GM18499 (cell line): ENCODE results near the gene C9orf152.

Experiments
- ATAC-seq: cut with Tn5 transposase; IDR thresholded peaks from one replicate; pipeline ENCODE4 v1.9.1; 2021; ENCODE audit warnings: moderate number of reproducible peaks; ENCODE audit not compliant: insufficient read depth, unreplicated experiment

Gene C9orf152

GRCh38 chr9:110185806-110186205 lies 22.2 kb downstream of the C9orf152 start:
- ATAC-seq, result no peak

GRCh38 chr9:110183208-110184145 lies 24.5 kb downstream of the C9orf152 start:
- peak; percentile 83 for ATAC-seq

- no peak for ATAC-seq
Measured at GRCh38 chr9:110180511-110181434, 27.2 kb downstream of the C9orf152 start.

GRCh38 chr9:110179734-110180133 lies 28.2 kb downstream of the C9orf152 start:
- ATAC-seq, result no peak

DNA sequence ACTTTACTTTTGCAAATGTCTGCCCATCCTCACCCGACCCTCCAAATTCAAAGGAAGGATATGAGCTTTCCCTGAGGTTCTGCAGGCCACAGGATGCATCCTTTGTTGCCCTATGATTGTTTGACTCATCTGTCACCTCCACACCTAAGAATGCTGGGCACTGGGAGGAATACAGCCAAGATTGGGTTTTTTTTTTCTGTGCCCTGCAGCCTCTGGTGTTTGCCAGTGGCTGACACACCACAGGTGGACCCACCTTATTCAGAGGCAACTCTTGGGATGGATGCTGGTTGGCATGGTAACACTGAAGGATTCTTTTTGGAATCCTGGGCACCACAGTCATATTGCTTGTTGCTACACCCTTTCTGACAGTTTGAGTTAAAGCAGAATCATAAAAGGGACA lies 29.7 kb downstream of the C9orf152 start:
- no peak for ATAC-seq

DNA sequence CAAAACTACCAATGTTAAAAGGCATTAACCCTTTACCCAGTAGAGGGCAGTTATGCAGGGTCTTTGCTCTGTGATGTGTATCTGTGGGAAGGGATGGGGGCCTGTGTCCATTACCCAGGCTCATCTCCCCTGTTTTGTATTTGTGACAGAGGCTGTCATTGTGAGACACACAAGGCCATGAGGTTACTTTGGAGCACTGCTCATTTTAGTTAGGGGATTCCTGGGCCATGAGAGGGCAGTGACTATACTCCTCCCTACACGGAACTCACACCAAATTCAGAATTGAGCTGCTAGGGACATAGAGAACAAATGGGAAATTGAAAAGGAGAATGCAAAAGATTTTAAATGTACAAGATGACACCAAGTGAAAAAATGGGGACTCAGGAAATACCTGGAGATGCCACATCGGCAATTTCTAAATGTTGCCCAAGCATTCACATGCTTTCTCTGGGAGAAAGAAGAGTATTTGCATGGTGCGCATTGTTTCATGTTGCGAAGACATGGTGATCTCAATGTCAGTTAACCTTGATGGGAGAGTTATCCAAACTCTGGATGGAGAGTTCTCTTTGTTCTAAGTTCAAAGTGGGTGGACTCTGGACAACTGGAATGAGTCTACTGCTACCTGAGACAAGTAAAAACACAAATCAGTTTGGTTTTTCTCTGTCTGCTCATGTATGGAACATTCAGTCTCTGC lies 32.5 kb downstream of the C9orf152 start:
- ATAC-seq, result no peak

GRCh38 chr9:110173322-110173642 lies 34.7 kb downstream of the C9orf152 start:
- no peak for ATAC-seq

DNA sequence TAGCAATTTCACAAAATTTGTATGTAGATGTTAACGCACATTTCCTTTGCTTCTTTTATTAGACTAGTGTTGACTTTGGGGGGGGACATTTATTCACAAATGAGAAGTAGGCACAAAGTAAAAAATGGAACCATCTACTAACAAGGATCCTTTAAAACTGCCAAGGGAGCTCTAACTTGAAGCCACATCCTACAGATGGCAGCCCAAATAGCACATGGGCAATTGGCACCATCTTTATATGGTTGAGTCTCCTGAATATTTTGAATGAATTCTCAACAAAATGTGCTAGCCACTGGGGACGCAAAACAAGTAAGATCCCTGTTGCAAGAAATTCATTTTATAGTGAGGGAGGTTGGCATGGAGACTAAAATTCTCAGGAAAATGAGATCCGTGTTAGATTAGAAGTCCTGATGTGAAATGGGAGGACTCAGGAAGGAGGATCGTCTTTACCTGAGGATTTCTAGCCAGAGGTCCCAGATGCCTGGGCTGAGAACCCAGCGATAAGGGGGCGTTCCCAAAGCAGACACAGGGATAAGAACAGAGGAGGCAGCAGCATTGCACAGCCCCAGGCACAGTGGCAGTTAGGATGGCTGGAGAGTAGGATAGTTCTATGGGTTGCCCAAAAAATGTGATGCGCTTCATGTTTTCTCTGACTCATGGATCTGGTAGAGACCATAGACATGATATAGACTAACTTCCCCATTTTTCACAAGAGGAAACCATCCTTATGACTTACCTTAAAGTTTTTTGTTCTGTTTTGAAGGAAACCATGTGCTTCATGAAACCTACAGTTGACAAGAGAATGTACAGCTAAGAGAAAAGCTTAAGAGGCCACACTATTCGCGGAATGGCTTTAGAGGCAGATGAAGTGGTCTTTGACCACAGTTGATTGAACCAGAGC lies 37.4 kb downstream of the C9orf152 start:
- ATAC-seq, result no peak

GRCh38 chr9:110168486-110168885 lies 39.5 kb downstream of the C9orf152 start:
- no peak for ATAC-seq

DNA sequence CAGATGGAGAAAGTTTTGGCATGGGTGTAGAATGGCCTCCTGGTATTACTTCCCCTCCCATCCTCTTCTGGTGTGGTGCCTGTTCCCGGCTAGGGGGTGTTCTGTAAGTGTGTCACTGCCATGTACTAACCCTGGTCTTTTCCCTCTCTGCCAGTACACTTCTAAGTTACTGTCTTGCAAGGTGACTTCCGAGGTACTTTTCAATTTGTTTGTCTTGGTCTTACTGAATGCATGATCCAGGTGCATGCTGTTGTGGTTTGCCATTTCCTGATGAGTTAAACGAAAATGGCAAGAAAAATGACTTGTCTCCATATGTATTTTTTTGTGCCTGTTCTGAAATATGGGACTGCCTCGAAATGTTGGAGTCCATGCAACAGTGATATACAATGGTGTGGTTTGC lies 46.0 kb downstream of the C9orf152 start:
- no peak for ATAC-seq

DNA sequence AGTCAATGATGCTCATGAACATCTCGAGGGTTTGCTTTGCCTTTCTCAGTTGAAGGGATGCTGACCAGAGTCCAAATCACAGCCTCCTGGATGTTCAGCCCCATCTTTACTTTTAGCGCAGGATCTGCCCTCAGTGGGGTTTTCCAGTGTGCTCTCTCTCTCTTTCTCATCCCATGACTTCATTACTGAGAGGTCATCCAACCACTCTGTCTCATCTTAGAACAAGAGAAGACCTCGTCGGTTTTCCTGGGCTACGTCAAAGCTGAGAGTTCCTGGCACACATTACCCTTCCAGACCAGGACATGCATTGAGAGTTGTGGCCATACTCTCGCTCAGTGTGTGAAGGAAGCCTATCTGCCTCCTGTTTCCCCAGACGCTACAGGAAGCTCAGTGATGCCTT lies 47.3 kb downstream of the C9orf152 start:
- ATAC-seq, result no peak

DNA sequence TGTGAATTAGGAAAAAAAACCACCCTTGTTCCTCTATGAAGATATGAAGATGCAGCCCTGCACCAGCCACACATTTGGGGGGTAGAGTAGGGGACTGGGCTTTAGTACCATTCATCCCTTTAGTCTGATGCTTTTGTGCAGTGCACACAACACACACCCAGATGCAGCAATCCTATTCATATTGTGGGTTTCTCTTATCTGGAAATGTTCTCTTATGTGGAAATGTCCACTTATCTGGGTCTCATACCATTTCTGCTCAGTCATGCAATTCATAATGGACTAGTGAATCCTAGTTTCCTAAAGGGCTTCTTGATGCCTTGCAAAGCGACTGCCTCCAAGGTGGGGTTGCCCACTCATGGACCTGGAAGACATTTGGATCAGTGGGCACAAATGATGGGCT lies 47.8 kb downstream of the C9orf152 start:
- ATAC-seq, result no peak

DNA sequence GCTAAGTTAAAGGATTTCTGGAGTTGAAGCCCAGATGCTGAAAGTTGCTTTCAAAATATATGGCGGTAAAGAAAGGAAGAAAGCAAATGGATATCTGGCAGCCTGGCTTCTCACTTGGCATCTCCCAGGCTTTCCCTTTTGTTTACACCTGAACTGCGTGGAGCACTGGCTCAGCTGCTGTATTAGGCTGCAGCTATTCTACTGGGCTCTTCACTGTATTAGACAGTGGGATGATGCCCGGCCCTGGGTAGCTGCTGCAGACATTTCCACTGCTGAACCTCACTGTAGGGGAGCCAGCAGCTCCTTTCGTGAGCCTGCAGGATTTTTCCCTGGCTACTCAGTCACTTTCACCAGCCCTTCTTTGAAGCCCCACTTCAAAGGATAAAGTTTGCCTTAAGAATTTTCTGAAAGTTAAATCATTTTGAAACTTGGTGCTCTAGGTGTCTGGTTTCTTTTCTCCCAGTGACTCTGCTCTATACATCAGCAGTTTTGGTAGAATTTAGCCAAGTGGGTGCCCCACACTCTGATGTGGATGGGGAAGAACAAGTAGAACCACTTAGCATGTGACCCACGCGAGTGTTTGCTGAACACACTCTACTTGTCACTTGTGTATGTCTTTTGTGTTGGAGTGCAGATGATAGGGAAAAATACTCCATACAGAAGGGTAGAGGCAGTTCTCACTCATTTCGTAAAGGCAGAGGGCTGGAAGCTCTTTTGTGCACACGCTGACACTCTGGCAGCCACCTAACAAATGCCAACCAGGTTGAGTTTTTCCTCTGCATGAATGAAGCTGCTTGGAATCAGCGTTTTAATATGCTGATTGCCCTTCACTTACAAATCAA lies 49.9 kb downstream of the C9orf152 start:
- no peak for ATAC-seq

DNA sequence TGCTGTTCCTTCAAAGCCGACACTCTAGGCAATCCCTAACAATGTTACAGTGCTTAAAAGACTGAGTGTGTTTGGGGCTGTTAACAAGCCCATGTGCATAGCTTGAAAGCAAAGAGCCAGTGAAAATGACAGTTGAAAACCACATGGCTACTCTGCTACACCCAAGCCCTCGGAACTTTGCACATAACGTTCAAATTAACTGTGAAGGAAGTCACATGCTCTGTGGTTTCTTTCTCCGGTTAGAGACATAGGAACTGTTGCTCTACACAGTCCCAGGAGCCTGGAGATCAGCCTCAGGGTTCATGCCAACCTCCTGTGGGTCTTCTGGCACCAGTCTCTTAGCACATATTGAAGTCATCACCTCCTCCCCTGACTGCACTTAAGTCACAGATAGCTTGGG lies 51.1 kb downstream of the C9orf152 start:
- peak; percentile 81 for ATAC-seq

GRCh38 chr9:110156416-110156815 lies 51.5 kb downstream of the C9orf152 start:
- no peak for ATAC-seq

GRCh38 chr9:110155751-110156150 lies 52.2 kb downstream of the C9orf152 start:
- ATAC-seq, result no peak

DNA sequence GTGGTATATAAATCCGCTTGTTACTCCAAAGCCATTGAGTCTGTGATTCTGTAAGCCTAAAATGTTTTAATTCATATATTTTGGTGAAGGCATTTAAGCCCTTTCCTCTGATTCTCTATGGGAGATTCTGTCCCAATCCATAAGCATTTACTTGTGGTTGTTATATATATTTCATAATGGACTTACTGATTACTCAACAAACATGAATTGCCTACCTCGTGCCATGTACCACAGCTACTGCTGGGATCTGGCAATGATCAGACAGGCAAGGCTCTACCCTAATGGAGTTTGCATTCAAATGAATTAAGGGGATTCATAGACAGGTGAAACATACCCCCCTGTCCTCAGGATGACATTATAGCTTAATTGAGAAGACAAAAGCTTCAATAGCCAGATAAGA lies 54.5 kb downstream of the C9orf152 start:
- no peak for ATAC-seq

DNA sequence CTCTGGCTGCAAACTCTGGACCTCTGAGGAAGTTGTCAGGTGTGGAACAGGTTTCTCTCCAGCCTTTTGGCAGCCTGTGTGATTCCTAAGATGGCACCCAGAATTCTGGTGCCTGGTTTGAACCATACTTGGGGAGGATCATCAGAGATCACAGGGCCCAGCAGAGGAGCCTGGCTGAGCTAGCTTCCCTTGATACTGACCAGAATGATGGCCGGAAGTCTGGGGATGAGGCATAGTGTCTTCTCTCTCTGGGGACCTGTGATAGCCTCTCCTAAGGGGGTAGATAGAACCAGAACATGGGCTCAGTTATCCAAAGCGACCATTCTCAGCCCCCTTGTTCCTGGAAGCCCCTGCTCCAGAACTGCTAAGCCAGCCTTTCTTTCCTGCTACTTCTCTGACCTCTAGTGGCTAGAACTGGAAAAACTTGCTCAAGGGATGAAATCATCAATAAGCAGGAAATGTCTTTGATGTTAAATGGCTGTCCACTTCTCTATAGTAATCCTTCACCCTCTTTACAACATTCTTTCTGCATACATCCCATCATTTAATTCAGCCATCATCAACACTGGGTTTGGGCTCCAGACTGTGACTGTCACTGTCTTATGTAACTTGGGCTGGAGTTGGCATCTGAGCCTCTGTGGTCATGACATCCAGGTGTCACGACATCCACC lies 55.1 kb downstream of the C9orf152 start:
- ATAC-seq, result no peak
